Adrenal gland (tissue), 12 donors: Measurements from ENCODE around the gene OR4L1. TPM values are rescaled to one million over a fixed set of nuclear protein-coding genes. Genes with fewer than 3 reads are reported as not detected.
"Not testable (repeated sequence)": the region's sequence is repeated elsewhere in the genome, so short reads cannot be mapped to it uniquely, and the experiment has no call there.

ENCODE experiments used
- DNase-seq, 7 donors: peaks; one replicate each; pipeline ENCODE4 v3.0.0-alpha.2; 2019 to 2020
- H3K27ac ChIP-seq, 5 donors: fragments of 200-600 bp; sonication (generic) in 4 of 5; 1 replicate in 3 of 5; 2 replicates in 2 of 5; pipeline versions ENCODE4 v1.5.1 to v1.8.0; 2016 to 2020; ENCODE audit warnings: mild to moderate bottlenecking in 1 of 5
- H3K27me3 ChIP-seq: fragments of 200-600 bp; 2 replicates; pipeline ENCODE4 v1.8.0; 2021
- H3K36me3 ChIP-seq, 2 donors: fragments of 200-600 bp; replicated peaks in 1 of 2; 1 replicate in 1 of 2; 2 replicates in 1 of 2; pipeline versions ENCODE4 v1.5.1 to v1.8.0; 2018 to 2022
- H3K4me1 ChIP-seq, 2 donors: fragments of 200-600 bp; replicated peaks in 1 of 2; 1 replicate in 1 of 2; 2 replicates in 1 of 2; pipeline versions ENCODE4 v1.5.1 to v1.8.0; 2018 to 2021
- H3K4me3 ChIP-seq, 4 donors: fragments of 200-600 bp; sonication (generic) in 3 of 4; one replicate each; pipeline ENCODE4 v1.5.1; 2016 to 2018
- H3K9me3 ChIP-seq, 3 donors: fragments of 200-600 bp; sonication (generic) in 1 of 3; replicated peaks in 1 of 3; 1 replicate in 2 of 3; 2 replicates in 1 of 3; pipeline versions ENCODE4 v1.5.1 to v1.8.0; 2016 to 2021
- CTCF ChIP-seq, 6 experiments: fragments of 450-650 bp in 4 of 6; fragments of 200-600 bp in 2 of 6; sonication (generic) in 1 of 6; IDR thresholded peaks; 1 replicate in 5 of 6; 2 replicates in 1 of 6; pipeline versions ENCODE4 v1.5.1 to v1.8.0; 2016 to 2021; ENCODE audit warnings: antibody characterized with exemption in 6 of 6, mild to moderate bottlenecking in 2 of 6, moderate library complexity in 1 of 6
- POLR2A ChIP-seq, 2 donors: fragments of 450-650 bp; IDR thresholded peaks; one replicate each; pipeline ENCODE4 v1.6.1; 2017; ENCODE audit warnings: antibody characterized with exemption in 2 of 2, mild to moderate bottlenecking in 2 of 2, moderate library complexity in 1 of 2
- WGBS, 4 donors: extraction: QIAGEN DNeasy Blood & Tissue Kit in 2 of 4; methylation state at CpG; one replicate each; pipeline versions ENCODE4 v1.1.5 to v1.1.7; 2013 to 2017; 5-methylcytosine and 5-hydroxymethylcytosine counted together
- intact Hi-C, 2 donors: fragments of 100-400 bp; cut with DNase I; formaldehyde crosslinking; loops; one replicate each; pipeline versions ENCODE4 v1.14.1 to v1.15.0; 2022 to 2023
- polyA plus RNA-seq, 3 donors: library from polyadenylated mRNA; stranded (reverse); fragments of 200-250 nt in 2 of 3; fragments of 350-450 nt in 1 of 3; fragmentation: Illumina TruSeq in 1 of 3; extraction: RNeasy Lipid Tissue Mini Kit (QIAGEN cat#74804) in 1 of 3; gene quantifications; one replicate each; pipeline ENCODE4 v1.2.3, GENCODE V29; 2013 to 2014
- small RNA-seq, 2 donors: library from RNA; depleted of rRNA; stranded (forward); fragments of <200 nt; gene quantifications; one replicate each; pipeline ENCODE3, GENCODE V24; 2016
- total RNA-seq, 9 donors: library from RNA; depleted of rRNA in 4 of 9; stranded (reverse); fragments of >200 nt in 4 of 9; fragments of 120-200 nt in 1 of 9; fragmentation: NEBNext Ultra II Directional in 1 of 9; extraction: Animal tissue kit (Norgen Biotek cat#: 25700) in 1 of 9; gene quantifications; one replicate each; pipeline versions ENCODE4 v1.1.0 to v1.2.4, GENCODE V29; 2013 to 2023
- donor health status: healthy with polysubstance abuse.
- donor health status: Bipolar disorder and iron deficiency.
- donor health status: DM: yes; HTN: yes; CAD: no.
- donor health status: DM: no; HTN: no; CAD: no.
- donor health status: DM: no; HTN: no; CAD: no.
- donor health status: DM: yes; HTN: yes; CAD: no.

OR4L1 gene
- total and polyA plus RNA-seq, 12 donors: not detected

GRCh38 chr14:20093442-20093841 is 33.6 kb downstream of the OR4L1 start:
- no peak for DNase-seq
- WGBS, 4 donors: 20 to 30% (median 25%) methylated on average over 4 of the region's 4 CpGs
- TF ChIP-seq POLR2A (IDR thresholded peaks at IDR 0.05): no peak
- TF ChIP-seq CTCF (IDR thresholded peaks at IDR 0.05): no peak
- no peaks in the 10 kb centered on the region for H3K27me3 ChIP-seq
- intact Hi-C loops: no loop called here
- H3K36me3 ChIP-seq: no peaks in the 10 kb centered on the region
- H3K4me1 ChIP-seq: no peaks in the 10 kb centered on the region
- H3K9me3 ChIP-seq: no peaks in the 10 kb centered on the region
- no peak overlapping the region for H3K4me3 ChIP-seq
- H3K27ac ChIP-seq: no peak overlapping the region

GRCh38 chr14:20098926-20099770 is 39.3 kb downstream of the OR4L1 start:
- H3K27me3 ChIP-seq, H3K36me3 ChIP-seq, H3K27ac ChIP-seq, H3K9me3 ChIP-seq, H3K4me3 ChIP-seq, DNase-seq, intact Hi-C loops, H3K4me1 ChIP-seq: not testable (repeated sequence)
- 68 to 81% (median 76%) methylated on average over 7 to 32 of the region's 32 CpGs for WGBS, 4 donors

GRCh38 chr14:20110438-20110837 is 50.6 kb downstream of the OR4L1 start, which contains the start of gene OR4K17:
TSS of gene OR4K17 (plus strand) at chr14:20110739. CDS start at chr14:20117500, 6,761 bp downstream.
- intact Hi-C loops: no loop called here
- WGBS, 4 donors: 44 to 60% (median 53%) methylated on average over 3 of the region's 3 CpGs
- TF ChIP-seq CTCF (IDR thresholded peaks at IDR 0.05) (no peak), POLR2A (IDR thresholded peaks at IDR 0.05) (no peak)

More at GRCh38 chr14:20110438-20110837, 50.6 kb downstream of the OR4L1 start, which contains the start of gene OR4K17:
- H3K4me1 ChIP-seq: no peaks in the 10 kb centered on the region
- H3K27ac ChIP-seq: no peak within 1 kb of the TSS
- H3K27me3 ChIP-seq: no peaks in the 10 kb centered on the region
- no peaks in the 10 kb centered on the region for H3K36me3 ChIP-seq
- H3K4me3 ChIP-seq: no peak within 1 kb of the TSS
- DNase-seq: no peak
- H3K9me3 ChIP-seq: no peaks in the 10 kb centered on the region

Small RNAs within 50 kb of the gene (small RNA-seq; reads per million reads assigned to genes)
- gene RNA5SP380: 0 reads per million in 2 donors

Other genes with a start within 250 kb of the OR4L1 start
- not detected for gene OR4K2, start 184.9 kb upstream of the OR4L1 start, total RNA-seq
- gene OR4K2, start 184.9 kb upstream of the OR4L1 start, polyA plus RNA-seq: not detected
- gene OR4K5, start 139.4 kb upstream of the OR4L1 start, total RNA-seq: not detected
- gene OR4K5, start 139.4 kb upstream of the OR4L1 start, polyA plus RNA-seq: not detected
- not detected for gene OR4K1, start 129.1 kb upstream of the OR4L1 start, total RNA-seq
- gene OR4K1, start 129.1 kb upstream of the OR4L1 start, polyA plus RNA-seq: not detected
- gene OR4K15, start 84.5 kb upstream of the OR4L1 start, total RNA-seq: not detected
- gene OR4K15, start 84.5 kb upstream of the OR4L1 start, polyA plus RNA-seq: not detected
- not detected for gene OR4Q2, start 57.9 kb upstream of the OR4L1 start, total RNA-seq
- gene OR4Q2, start 57.9 kb upstream of the OR4L1 start, polyA plus RNA-seq: not detected
- gene OR4K14, start 40.7 kb upstream of the OR4L1 start, total RNA-seq: not detected
- not detected for gene OR4K14, start 40.7 kb upstream of the OR4L1 start, polyA plus RNA-seq
- gene OR4K13, start 24.0 kb upstream of the OR4L1 start, total RNA-seq: not detected
- not detected for gene OR4K13, start 24.0 kb upstream of the OR4L1 start, polyA plus RNA-seq
- not detected for gene OR4K17, start 50.7 kb downstream of the OR4L1 start, total RNA-seq
- gene OR4K17, start 50.7 kb downstream of the OR4L1 start, polyA plus RNA-seq: not detected
- not detected for gene OR4N5, start 78.8 kb downstream of the OR4L1 start, total RNA-seq
- not detected for gene OR4N5, start 78.8 kb downstream of the OR4L1 start, polyA plus RNA-seq
- not detected for gene OR11G2, start 130.9 kb downstream of the OR4L1 start, total RNA-seq
- not detected for gene OR11G2, start 130.9 kb downstream of the OR4L1 start, polyA plus RNA-seq
- not detected for gene OR11H6, start 163.7 kb downstream of the OR4L1 start, total RNA-seq
- gene OR11H6, start 163.7 kb downstream of the OR4L1 start, polyA plus RNA-seq: not detected
- not detected for gene OR11H7, start 168.9 kb downstream of the OR4L1 start, total RNA-seq
- gene OR11H7, start 168.9 kb downstream of the OR4L1 start, polyA plus RNA-seq: not detected
- not detected for gene OR11H4, start 179.2 kb downstream of the OR4L1 start, total RNA-seq
- gene OR11H4, start 179.2 kb downstream of the OR4L1 start, polyA plus RNA-seq: not detected
- gene TTC5, start 245.9 kb downstream of the OR4L1 start, total RNA-seq: 10 to 100 TPM in 7 of 9 donors, 1 to 10 TPM in 2; 7.9 to 28.6 (median 18.1) TPM
- 10 to 100 TPM in 1 of 3 donors, 1 to 10 TPM in 2; 3.9 to 12.7 (median 9.2) TPM for gene TTC5, start 245.9 kb downstream of the OR4L1 start, polyA plus RNA-seq